ENCODE measurements around the gene VIM. TPM values are rescaled to one million over a fixed set of nuclear protein-coding genes. Genes with fewer than 3 reads are reported as not detected.
A peak's percentile ranks its signal among the peaks of the same experiment; 100 is the strongest.

VIM gene
- total RNA-seq, 1 experiment from 2014 or later: 486 TPM

DNA sequence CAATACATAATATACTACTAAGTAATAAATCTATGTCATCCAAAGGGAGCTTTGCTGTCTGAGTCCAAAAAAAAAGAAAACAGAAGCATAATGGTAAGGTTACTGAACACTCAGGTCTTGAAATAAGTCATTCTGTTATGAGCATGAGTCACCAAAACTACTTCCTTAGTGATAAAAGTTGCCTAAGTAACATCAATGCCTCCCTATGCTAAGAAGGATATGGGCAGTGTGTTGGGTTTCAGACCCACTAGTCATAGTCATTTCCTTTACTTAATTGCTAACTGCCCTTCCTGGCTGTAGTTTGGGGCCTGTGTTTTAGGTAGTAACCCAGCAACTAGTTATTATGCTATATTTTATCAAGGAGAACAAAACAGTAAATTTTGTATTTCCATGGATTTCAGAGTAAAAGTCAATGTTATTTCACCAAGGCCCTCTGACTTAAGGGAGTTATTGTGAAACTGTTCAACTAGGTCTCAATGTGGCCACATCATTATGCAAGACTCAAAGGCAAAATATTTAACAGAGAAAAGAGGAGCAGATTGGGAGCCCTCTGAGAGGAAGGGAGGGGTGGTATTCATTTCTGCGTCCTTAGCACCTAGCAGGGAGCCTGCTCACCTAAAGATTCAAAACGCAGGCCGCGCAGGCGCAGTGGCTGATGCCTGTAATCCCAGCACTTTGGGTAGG is 11.7 kb upstream of the VIM start:
- Mint-ChIP-seq H3K27ac (ENCODE audit: unreplicated experiment) (peak overlapping the region; percentile 99), H3K36me3 (ENCODE audit: insufficient read depth, unreplicated experiment) (peaks cover 13% of the 10 kb centered on the region), H3K4me3 (ENCODE audit: low read depth, unreplicated experiment) (peak overlapping the region; percentile 26), H3K4me1 (ENCODE audit: low read depth, unreplicated experiment) (peaks cover 48% of the 10 kb centered on the region), H3K27me3 (ENCODE audit: unreplicated experiment) (no peaks in the 10 kb centered on the region), H3K9me3 (ENCODE audit: low read depth, unreplicated experiment) (no peaks in the 10 kb centered on the region)
- CTCF ChIA-PET: interaction anchor here (0.5 to 2.3 kb wide), 4 partner anchors 9 to 15 kb away, joined by 3 to 10 read pairs (median 4); partner anchors contain the start of gene TRDMT1
- BruUV-seq (replicated peaks): no TSS peak
- intact Hi-C loops (cut with micrococcal nuclease; ENCODE audit: unreplicated experiment): loop anchor here (1.0 to 10.0 kb wide), 3 partner anchors 12 to 252 kb away; partner anchors contain the start of gene VIM
- TF ChIP-seq, protein P1, sequence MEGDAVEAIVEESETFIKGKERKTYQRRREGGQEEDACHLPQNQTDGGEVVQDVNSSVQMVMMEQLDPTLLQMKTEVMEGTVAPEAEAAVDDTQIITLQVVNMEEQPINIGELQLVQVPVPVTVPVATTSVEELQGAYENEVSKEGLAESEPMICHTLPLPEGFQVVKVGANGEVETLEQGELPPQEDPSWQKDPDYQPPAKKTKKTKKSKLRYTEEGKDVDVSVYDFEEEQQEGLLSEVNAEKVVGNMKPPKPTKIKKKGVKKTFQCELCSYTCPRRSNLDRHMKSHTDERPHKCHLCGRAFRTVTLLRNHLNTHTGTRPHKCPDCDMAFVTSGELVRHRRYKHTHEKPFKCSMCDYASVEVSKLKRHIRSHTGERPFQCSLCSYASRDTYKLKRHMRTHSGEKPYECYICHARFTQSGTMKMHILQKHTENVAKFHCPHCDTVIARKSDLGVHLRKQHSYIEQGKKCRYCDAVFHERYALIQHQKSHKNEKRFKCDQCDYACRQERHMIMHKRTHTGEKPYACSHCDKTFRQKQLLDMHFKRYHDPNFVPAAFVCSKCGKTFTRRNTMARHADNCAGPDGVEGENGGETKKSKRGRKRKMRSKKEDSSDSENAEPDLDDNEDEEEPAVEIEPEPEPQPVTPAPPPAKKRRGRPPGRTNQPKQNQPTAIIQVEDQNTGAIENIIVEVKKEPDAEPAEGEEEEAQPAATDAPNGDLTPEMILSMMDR (IDR thresholded peaks at IDR 0.05; ENCODE audit: unreplicated experiment): no peak
- peak; percentile 58 for DNase-seq

DNA sequence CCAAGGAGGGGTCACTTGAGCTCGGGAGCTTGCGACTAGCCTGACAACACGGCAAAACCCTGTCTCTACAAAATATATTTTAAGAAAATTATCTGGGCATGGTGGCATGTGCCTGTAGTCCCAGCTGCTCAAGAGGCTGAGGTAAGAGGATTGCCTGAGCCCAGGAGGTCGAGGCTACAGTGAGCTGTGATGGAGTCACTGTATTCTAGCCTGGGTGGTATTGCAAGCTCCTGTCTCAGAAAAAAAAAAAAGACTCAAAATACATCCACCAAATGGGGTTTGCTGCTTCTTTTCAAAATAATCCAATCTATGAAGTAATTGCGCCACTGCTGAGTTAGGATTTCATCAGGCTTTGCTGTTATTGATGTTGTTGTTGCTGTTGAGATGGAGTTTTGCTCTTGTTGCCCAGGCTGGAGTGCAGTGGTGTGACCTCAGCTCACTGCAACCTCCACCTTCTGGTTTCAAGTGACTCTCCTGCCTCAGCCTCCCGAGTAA is 11.1 kb upstream of the VIM start:
- H3K9me3 Mint-ChIP-seq (ENCODE audit: low read depth, unreplicated experiment): no peaks in the 10 kb centered on the region
- BruUV-seq (replicated peaks): no TSS peak
- TF ChIP-seq, protein P1 (IDR thresholded peaks at IDR 0.05; ENCODE audit: unreplicated experiment): no peak
- intact Hi-C loops (cut with micrococcal nuclease; ENCODE audit: unreplicated experiment): loop anchor here (1.0 to 10.0 kb wide), 3 partner anchors 11 to 252 kb away; partner anchors contain the start of gene VIM
- no peaks in the 10 kb centered on the region for H3K27me3 Mint-ChIP-seq (ENCODE audit: unreplicated experiment)
- CTCF ChIA-PET: interaction anchor here (2.3 kb wide), 1 partner anchor 16 kb away, joined by 10 read pairs; the partner anchor contains the start of gene TRDMT1
- H3K27ac Mint-ChIP-seq (ENCODE audit: unreplicated experiment): peak overlapping the region; percentile 99
- H3K4me3 Mint-ChIP-seq (ENCODE audit: low read depth, unreplicated experiment): peak overlapping the region; percentile 26
- H3K4me1 Mint-ChIP-seq (ENCODE audit: low read depth, unreplicated experiment): peaks cover 49% of the 10 kb centered on the region
- no peak for DNase-seq
- peaks cover 13% of the 10 kb centered on the region for H3K36me3 Mint-ChIP-seq (ENCODE audit: insufficient read depth, unreplicated experiment)

DNA sequence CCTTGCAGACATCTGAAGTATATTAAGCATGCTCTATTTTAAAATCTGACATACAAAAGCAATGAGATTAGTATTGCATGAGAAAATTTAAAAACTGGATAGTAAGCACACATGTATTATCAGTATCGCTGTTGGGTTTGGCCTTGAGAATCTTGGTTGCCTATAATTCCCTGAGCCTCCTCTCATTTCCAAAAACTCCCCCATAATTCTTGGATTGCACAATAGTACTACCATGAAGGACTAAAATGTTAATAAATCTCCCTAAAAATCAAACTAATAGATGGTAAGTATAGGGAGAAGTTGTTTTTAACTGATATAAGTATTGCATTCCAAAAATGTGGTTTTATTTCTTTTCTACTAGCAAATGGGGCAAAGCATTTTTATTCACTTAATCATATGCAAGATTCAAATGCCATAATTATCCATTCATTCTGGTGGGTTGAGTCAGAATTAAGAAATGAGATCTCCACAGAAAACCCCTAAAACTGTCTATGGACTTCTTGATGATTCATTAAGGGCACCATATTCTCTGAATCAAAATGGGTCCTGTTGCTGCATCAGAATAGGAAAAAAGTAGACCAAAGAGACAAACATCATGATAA is 10.3 kb upstream of the VIM start:
- H3K36me3 Mint-ChIP-seq (ENCODE audit: insufficient read depth, unreplicated experiment): peaks cover 13% of the 10 kb centered on the region
- peak overlapping the region; percentile 99 for H3K27ac Mint-ChIP-seq (ENCODE audit: unreplicated experiment)
- no peak for DNase-seq
- peaks cover 49% of the 10 kb centered on the region for H3K4me1 Mint-ChIP-seq (ENCODE audit: low read depth, unreplicated experiment)
- no peaks in the 10 kb centered on the region for H3K27me3 Mint-ChIP-seq (ENCODE audit: unreplicated experiment)
- intact Hi-C loops (cut with micrococcal nuclease; ENCODE audit: unreplicated experiment): loop anchor here (5.0 to 10.0 kb wide), 2 partner anchors 155 to 253 kb away; no protein-coding TSS in a partner anchor
- TF ChIP-seq, protein P1 (IDR thresholded peaks at IDR 0.05; ENCODE audit: unreplicated experiment): no peak
- H3K4me3 Mint-ChIP-seq (ENCODE audit: low read depth, unreplicated experiment): no peak overlapping the region
- CTCF ChIA-PET: no interaction called here
- BruUV-seq (replicated peaks): no TSS peak
- H3K9me3 Mint-ChIP-seq (ENCODE audit: low read depth, unreplicated experiment): no peaks in the 10 kb centered on the region

DNA sequence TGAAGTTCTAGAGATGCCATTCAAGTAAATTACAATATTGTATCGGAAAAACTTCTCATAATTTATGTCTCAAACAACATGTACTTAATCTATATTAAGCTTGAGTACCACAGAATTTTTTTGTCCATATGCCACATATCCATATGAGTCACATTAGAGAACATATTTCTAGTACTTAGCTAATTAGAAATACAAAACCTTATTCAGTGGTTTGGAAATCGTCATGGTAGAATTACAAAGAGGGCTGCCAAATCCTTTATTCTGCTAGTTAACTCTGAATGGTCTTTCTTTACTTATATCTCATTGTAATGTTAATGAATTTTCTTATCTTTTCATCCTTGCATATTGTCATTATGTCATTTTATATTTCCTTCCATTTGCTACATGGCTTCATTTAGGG is 9.0 kb upstream of the VIM start:
- no peak for DNase-seq
- Mint-ChIP-seq H3K27ac (ENCODE audit: unreplicated experiment) (no peak overlapping the region), H3K4me3 (ENCODE audit: low read depth, unreplicated experiment) (no peak overlapping the region), H3K36me3 (ENCODE audit: insufficient read depth, unreplicated experiment) (peaks cover 9% of the 10 kb centered on the region), H3K27me3 (ENCODE audit: unreplicated experiment) (no peaks in the 10 kb centered on the region), H3K9me3 (ENCODE audit: low read depth, unreplicated experiment) (no peaks in the 10 kb centered on the region), H3K4me1 (ENCODE audit: low read depth, unreplicated experiment) (peaks cover 40% of the 10 kb centered on the region)
- intact Hi-C loops (cut with micrococcal nuclease; ENCODE audit: unreplicated experiment): loop anchor here (5.0 to 10.0 kb wide), 2 partner anchors 157 to 254 kb away; no protein-coding TSS in a partner anchor
- BruUV-seq (replicated peaks): no TSS peak
- TF ChIP-seq, protein P1 (IDR thresholded peaks at IDR 0.05; ENCODE audit: unreplicated experiment): no peak
- CTCF ChIA-PET: no interaction called here
